ENCODE data around the gene EZR.
A peak's percentile ranks its signal among the peaks of the same experiment; 100 is the strongest.

Gene EZR

GRCh38 chr6:158816803-158817727, 2.1 kb downstream of the EZR start:
- DNase-seq = peak; percentile 42

DNA sequence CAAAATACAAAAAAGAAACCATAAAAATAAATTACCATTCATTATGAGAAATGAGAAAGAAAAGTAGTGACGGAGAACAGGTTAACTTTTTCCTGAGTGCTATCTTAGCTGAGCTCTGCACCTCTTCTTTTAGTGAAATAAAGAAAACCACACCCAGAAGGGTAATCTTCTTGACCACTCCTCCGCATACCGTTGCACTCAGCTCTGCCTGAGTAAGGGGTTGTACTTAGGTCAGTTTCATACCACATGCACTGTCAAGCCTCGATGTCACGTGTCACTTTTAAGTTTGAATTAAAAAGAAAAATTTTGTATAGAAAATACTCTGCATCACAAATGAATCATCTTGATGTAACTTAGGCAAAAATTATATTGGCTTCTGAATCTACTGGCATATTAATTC, 2.8 kb downstream of the EZR start:
- DNase-seq = no peak

GRCh38 chr6:158815907-158816306, 3.3 kb downstream of the EZR start:
- no peak for DNase-seq

DNA sequence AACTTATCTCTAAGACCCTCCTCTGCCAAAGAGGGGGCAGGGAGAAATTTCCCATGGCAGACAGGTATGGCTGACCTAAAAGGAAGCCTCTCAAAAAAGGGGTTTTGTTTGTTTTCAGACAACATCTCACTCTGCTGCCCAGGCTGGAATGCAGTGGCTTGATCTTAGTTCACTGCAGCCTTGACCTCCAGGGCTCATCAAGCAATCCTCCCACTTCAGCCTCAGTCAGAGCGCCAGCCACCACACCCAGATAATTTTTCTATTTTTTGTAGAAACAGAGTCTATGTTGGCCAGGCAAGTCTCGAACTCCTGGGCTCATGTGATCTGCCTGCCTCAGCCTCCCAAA, 3.8 kb downstream of the EZR start:
- no peak for DNase-seq

DNA sequence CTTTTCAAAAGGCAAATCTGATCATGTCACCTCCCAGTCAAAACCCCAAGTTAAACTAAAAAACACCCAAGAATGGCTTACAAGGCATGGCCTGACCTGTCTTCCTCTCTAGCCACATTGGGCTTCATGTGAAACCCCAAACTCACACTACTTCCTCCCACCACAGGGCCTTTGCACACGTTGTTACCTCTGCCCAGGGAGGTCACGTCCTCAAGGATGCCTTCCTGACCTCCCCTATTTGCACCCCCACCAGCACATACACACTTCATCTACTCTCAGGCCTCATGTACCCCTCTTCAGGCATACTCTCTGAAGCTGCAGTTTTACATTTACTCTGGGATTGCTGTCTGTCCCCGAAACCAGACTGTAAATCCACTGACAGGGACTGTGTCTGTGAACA, 6.1 kb downstream of the EZR start:
- DNase-seq = peak; percentile 20

- DNase-seq = no peak
These were observed 6.6 kb downstream of the EZR start for GRCh38 chr6:158812611-158813010.

DNA sequence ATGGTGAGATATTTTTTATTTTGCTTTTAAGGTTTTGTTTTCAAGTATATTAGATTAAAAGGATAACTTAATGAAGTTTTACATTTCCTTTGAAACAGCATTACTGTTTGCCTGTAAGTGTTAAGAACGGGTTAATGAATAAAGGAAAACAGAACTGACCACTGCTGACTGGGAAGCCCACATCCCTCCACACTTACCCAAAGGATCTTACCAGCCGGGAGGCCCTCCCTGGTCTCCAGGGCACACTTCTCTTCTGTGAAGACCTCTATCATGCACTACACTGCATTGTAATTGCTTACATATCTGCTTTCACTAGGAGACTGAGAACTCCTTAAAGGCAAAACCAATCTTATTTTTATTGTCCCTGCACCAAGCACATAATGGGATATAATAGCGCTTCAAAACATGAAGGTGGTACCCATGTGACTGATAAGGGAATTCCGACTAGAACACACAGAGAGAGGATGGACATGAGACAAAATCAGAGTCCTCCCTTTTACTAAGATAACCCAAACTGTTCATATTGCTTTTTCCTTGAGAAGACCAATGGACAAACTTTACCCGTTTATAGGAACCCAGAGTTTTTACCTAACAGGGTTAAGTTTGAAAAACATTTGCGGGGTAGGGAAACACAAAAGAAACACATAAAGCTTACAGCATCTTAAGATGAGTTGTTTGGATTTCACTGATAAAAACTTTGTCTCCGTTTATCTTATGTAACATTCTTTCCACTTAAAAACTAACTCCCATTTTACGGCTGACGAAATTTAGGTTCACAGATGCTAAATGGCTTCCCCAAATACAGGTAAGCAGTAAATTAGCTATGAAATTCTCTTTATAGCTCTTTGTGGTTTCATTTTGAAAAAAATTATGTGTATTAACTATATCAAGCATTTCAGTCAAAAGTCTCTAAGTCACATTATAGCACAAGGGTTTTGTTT, 8.7 kb downstream of the EZR start:
- no peak for DNase-seq

DNA sequence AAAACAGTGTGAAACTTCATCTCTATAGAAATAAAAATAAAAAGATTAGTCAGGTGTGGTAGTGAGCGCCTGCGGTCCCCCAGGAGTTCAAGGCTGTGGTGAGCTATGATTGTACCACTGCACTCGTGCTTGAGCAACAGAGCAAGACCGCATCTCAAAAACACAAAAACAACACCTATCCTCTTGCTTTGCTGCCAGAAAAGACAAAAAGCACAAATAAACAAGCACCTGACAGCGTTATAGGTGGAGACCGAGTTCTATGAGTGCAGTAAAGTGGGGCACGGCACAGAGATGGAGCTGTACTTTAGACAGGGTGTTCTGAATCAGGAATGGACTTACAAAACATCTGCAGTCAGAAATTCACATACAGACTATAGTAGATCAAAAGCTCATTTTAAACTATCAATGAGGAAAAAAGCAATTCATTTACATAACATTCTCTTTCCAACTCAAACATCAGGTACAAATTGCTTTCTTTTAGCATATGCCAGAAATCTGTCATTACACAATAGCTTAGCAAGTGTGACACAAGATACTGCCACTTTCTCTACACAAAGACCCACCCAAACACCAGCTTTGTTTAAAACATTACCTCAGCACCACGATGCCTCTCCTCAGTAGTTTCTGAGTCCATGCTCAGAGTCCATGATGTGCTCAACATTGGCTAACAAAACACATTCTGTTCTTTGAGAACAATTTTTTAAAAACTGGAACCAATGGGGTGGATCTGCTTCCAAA, 10.1 kb downstream of the EZR start:
- peak; percentile 38 for DNase-seq

GRCh38 chr6:158808442-158808833, 10.7 kb downstream of the EZR start:
- DNase-seq = no peak

- no peak for DNase-seq
These were observed 11.4 kb downstream of the EZR start for GRCh38 chr6:158807515-158808441.

- DNase-seq = no peak
These were observed 13.3 kb downstream of the EZR start for GRCh38 chr6:158805698-158806377.

GRCh38 chr6:158804207-158804606, 15.0 kb downstream of the EZR start:
- no peak for DNase-seq

DNA sequence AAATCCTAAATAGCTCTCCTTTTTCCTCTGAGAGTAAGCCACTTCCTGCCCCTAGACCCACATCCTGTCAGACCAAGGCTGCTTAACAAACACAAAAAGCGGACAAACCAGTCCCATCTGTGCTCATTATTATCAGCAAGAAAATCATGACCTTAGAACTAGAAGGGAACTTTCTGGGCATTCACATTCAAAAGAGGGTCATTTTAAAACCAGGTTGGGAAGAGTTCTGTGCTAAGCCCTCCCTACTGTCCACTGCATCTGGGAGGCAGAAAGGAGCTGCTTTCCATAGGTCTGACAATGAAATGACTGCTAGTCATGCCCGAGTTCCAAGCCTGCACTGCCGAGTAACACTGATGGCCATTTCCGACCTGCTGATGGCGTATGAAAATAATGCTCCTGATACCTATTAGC, 15.4 kb downstream of the EZR start:
- DNase-seq = peak; percentile 53

DNA sequence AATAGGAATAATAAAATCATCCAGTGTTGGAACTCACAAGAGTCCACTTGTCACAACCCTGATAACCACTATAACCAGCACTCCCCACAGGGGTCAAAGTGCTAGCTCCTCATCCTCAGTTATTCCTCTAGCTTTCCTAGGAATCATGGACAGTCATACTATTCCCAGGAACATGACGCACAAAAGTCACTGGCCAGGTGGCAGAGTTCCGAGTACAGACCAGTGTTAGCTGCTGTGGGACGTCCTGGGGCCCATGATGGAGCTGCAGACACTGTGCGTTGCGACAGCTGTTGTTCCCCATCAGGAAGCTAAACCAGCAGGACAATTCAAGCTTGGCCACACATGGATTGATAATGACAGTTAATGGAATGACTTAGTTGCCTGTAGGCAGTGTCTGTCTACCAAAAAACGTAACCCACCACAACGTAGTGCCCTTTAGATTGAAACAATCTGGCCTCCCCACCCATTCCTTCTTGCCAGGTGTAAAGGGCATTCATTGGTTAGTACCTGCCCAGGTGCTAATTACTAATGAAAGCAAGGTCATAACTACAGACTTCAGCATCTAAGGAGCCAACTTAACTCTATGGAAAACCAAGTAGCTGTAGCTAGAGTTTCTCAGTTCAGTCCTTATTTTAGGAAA, 17.4 kb downstream of the EZR start:
- no peak for DNase-seq

DNA sequence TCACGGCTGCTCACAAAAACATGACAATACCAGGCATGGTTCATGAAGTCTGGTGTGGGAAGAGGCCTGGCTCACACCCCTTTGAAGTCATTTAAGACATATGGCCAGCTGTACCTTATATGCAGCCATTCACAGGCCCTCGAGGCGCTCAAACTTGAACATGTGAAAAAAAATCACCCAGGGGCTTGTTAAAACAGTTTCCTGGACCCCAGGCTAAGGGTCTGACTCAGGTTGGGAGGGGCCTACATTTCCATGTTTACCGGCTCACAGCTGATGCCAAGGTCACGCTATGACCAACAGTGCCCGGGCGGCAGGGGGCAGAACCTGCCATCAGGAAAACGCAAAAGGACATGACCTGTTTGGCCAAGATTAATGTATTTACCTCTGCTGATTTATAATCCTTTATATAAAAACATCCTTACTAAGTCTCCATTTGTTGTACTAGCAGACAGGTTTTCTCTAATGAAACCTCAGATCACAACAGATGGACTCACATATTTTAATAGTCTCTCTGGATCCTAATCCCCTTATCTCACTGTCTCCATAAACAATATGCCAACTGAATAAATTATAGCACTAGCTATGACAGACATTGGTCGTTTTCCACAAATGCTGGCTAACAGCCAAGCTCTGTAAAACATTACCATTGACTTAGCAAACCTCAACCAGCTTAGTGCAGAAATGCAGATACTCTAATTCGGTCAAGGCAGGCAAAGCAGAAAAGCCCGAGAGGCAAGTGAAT, 19.9 kb downstream of the EZR start:
- no peak for DNase-seq

DNA sequence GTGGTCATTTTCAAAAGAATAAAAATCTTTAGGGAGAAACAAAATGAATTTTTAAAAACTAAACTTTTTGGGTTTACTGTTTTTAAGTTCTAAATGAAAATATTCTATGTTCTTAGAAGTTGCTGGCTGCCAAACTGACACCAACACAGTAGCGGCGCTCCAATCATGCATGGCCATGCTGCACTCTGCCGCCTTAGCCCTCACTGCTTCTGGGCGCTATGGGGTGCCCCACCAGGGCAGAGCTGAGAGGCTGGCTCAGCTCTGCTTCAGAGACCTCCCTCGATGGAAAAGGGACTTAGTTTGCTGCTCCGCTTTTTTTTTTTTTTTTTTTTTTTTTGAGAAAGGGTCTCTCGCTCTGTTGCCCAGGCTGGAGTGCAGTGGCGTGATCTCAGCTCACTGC, 20.9 kb downstream of the EZR start:
- no peak for DNase-seq

GRCh38 chr6:158797331-158798310, 21.5 kb downstream of the EZR start:
- no peak for DNase-seq

- no peak for DNase-seq
These were observed 22.8 kb downstream of the EZR start for GRCh38 chr6:158796353-158796752.

DNA sequence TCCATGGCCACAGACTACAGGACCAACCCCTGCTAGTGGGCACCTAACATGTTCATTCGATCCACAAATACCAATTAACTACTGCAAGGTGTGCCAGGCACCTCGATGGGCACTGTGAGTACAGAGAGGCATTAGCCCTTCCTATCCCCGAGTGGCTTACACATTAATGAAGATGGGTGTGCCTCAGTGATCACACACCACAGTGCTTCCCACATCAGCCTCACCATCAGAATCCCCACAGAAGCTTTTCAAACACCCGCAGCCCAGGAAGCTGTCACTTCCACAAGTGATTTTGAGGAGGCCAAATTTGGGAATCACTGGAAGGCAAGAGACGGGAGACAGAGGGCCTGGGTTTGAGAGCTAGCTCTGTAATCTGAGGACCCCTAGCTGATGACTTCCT, 23.7 kb downstream of the EZR start:
- DNase-seq = no peak
